ENCODE measurements around the gene TRIP10.

DNA sequence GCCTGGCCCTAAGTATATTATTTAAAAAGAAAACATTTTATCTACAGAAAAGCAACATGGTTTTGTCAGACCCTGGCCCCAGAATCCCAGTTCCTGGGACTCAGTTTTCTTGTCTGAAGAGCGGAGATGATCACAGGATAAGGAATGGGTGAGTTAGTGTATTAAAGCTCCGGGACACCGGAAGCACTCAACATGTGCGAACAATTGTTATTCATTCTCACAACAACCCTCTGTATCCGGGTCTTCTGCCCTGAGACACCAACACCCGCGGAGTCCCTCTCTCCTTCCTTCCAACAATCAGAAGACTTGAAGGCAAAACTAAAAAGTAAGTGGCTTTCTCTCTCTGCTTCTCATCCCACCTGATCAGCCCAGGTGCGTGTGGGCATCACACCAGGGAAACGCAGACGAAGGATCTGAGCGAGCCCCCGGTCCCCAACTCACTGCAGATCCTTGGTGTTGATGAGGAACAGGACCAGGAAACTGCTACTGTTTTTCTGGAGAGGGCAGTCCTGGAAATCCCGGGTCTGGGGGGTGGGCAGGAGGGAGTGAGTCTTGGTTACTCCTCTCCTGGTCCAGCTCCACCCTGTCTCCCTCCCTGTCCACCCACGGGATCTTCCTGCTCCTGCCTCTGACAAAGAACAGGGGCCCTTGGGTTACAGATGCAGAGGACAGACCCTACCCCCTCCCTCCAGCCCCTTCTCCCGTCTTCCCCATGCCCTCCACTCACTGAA is 4.1 kb upstream of the TRIP10 start:
- TF ChIP-seq, protein P1, sequence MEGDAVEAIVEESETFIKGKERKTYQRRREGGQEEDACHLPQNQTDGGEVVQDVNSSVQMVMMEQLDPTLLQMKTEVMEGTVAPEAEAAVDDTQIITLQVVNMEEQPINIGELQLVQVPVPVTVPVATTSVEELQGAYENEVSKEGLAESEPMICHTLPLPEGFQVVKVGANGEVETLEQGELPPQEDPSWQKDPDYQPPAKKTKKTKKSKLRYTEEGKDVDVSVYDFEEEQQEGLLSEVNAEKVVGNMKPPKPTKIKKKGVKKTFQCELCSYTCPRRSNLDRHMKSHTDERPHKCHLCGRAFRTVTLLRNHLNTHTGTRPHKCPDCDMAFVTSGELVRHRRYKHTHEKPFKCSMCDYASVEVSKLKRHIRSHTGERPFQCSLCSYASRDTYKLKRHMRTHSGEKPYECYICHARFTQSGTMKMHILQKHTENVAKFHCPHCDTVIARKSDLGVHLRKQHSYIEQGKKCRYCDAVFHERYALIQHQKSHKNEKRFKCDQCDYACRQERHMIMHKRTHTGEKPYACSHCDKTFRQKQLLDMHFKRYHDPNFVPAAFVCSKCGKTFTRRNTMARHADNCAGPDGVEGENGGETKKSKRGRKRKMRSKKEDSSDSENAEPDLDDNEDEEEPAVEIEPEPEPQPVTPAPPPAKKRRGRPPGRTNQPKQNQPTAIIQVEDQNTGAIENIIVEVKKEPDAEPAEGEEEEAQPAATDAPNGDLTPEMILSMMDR (conservative IDR thresholded peaks at IDR 0.05; ENCODE audit: low read length): no peak
- no peak for TF ChIP-seq EZH2phosphoT487 (IDR thresholded peaks at IDR 0.05; ENCODE audit: borderline replicate concordance)
